Lower lobe of right lung (tissue), 2 donors: ENCODE measurements around the gene RCCD1. TPM values are rescaled to one million over a fixed set of nuclear protein-coding genes. Genes with fewer than 3 reads are reported as not detected.

Source experiments
- ATAC-seq, 2 donors: fragments of 200-7000 bp; cut with Tn5 transposase; one replicate each; pipeline ENCODE4 v1.9.1; 2020 to 2022; ENCODE audit warnings: mild to moderate bottlenecking in 2 of 2, moderate library complexity in 2 of 2
- DNase-seq: peaks from one replicate; pipeline ENCODE4 v3.0.0-alpha.2; 2020
- H3K27ac ChIP-seq: fragments of 200-600 bp; one replicate; pipeline ENCODE4 v1.8.0; 2022
- H3K27me3 ChIP-seq: fragments of 200-600 bp; one replicate; pipeline ENCODE4 v1.8.0; 2022; ENCODE audit warnings: low read depth
- H3K36me3 ChIP-seq: fragments of 200-600 bp; one replicate; pipeline ENCODE4 v1.8.0; 2022; ENCODE audit warnings: mild to moderate bottlenecking
- H3K4me1 ChIP-seq: fragments of 200-600 bp; one replicate; pipeline ENCODE4 v1.8.0; 2022
- H3K4me3 ChIP-seq: fragments of 200-600 bp; one replicate; pipeline ENCODE4 v1.8.0; 2022; ENCODE audit warnings: mild to moderate bottlenecking
- H3K9me3 ChIP-seq: fragments of 200-600 bp; one replicate; pipeline ENCODE4 v1.8.0; 2022
- CTCF ChIP-seq: fragments of 200-600 bp; IDR thresholded peaks from one replicate; pipeline ENCODE4 v1.8.0; 2022; ENCODE audit warnings: antibody characterized with exemption, mild to moderate bottlenecking
- intact Hi-C: fragments of 100-400 bp; cut with DNase I; formaldehyde crosslinking; loops from one replicate; pipeline ENCODE4 v1.11.0; 2022
- total RNA-seq: library from RNA; stranded (reverse); fragmentation: NEBNext Ultra II Directional; extraction: Animal tissue kit (Norgen Biotek cat#: 25700); gene quantifications from one replicate; pipeline ENCODE4 v1.2.1, GENCODE V29; 2021
- donor health status: DM: no; HTN: yes; CAD: no; lungs with severe emphysema.

RCCD1 gene
- total RNA-seq, 1 donor from 2014 or later = 10.3 TPM

- no peak for TF ChIP-seq CTCF
- no peak overlapping the region for H3K4me3 ChIP-seq
- no peaks in the 10 kb centered on the region for H3K4me1 ChIP-seq
- H3K27ac ChIP-seq = no peak overlapping the region
- ATAC-seq = no peak
- no peaks in the 10 kb centered on the region for H3K9me3 ChIP-seq
- DNase-seq = no peak
- H3K27me3 ChIP-seq = no peaks in the 10 kb centered on the region
- H3K36me3 ChIP-seq = peaks cover 99% of the 10 kb centered on the region
- intact Hi-C loops = no loop called here
These were observed 6.2 kb upstream of the RCCD1 start for GRCh38 chr15:90948506-90948905.

GRCh38 chr15:90949979-90950675 lies 4.6 kb upstream of the RCCD1 start:
- peaks cover 2% of the 10 kb centered on the region for H3K4me1 ChIP-seq
- ATAC-seq = no peak
- no peak for DNase-seq
- intact Hi-C loops = no loop called here
- no peaks in the 10 kb centered on the region for H3K9me3 ChIP-seq
- H3K4me3 ChIP-seq = no peak overlapping the region
- H3K27me3 ChIP-seq = no peaks in the 10 kb centered on the region
- no peak for TF ChIP-seq CTCF
- H3K27ac ChIP-seq = no peak overlapping the region
- peaks cover 85% of the 10 kb centered on the region for H3K36me3 ChIP-seq

GRCh38 chr15:90950676-90951075 lies 4.0 kb upstream of the RCCD1 start:
- no peak for DNase-seq
- peaks cover 8% of the 10 kb centered on the region for H3K4me1 ChIP-seq
- H3K36me3 ChIP-seq = peaks cover 80% of the 10 kb centered on the region
- no peak overlapping the region for H3K27ac ChIP-seq
- intact Hi-C loops = no loop called here
- H3K27me3 ChIP-seq = no peaks in the 10 kb centered on the region
- no peaks in the 10 kb centered on the region for H3K9me3 ChIP-seq
- H3K4me3 ChIP-seq = no peak overlapping the region
- no peak for TF ChIP-seq CTCF
- no peak for ATAC-seq

GRCh38 chr15:90952901-90953677 lies 1.6 kb upstream of the RCCD1 start:
- DNase-seq = no peak
- Histone ChIP-seq H3K4me3 (no peak overlapping the region), H3K27ac (no peak overlapping the region), H3K4me1 (peaks cover 31% of the 10 kb centered on the region), H3K36me3 (peaks cover 60% of the 10 kb centered on the region), H3K27me3 (no peaks in the 10 kb centered on the region), H3K9me3 (no peaks in the 10 kb centered on the region)
- no peak for TF ChIP-seq CTCF
- no peak for ATAC-seq
- intact Hi-C loops = no loop called here

- intact Hi-C loops = no loop called here
- Histone ChIP-seq H3K27me3 (no peaks in the 10 kb centered on the region), H3K27ac (peak overlapping the region; percentile 97), H3K36me3 (peaks cover 50% of the 10 kb centered on the region), H3K4me3 (peak overlapping the region; percentile 89), H3K4me1 (peaks cover 31% of the 10 kb centered on the region), H3K9me3 (no peaks in the 10 kb centered on the region)
- DNase-seq = no peak
- TF ChIP-seq CTCF = no peak
- ATAC-seq = no peak
These were observed 555 bp upstream of the RCCD1 start for GRCh38 chr15:90953947-90954711.
